ENCODE measurements around the gene DRC1.
"Not testable (repeated sequence)": the region's sequence is repeated elsewhere in the genome, so short reads cannot be mapped to it uniquely, and the experiment has no call there.

The DRC1 gene

DNA sequence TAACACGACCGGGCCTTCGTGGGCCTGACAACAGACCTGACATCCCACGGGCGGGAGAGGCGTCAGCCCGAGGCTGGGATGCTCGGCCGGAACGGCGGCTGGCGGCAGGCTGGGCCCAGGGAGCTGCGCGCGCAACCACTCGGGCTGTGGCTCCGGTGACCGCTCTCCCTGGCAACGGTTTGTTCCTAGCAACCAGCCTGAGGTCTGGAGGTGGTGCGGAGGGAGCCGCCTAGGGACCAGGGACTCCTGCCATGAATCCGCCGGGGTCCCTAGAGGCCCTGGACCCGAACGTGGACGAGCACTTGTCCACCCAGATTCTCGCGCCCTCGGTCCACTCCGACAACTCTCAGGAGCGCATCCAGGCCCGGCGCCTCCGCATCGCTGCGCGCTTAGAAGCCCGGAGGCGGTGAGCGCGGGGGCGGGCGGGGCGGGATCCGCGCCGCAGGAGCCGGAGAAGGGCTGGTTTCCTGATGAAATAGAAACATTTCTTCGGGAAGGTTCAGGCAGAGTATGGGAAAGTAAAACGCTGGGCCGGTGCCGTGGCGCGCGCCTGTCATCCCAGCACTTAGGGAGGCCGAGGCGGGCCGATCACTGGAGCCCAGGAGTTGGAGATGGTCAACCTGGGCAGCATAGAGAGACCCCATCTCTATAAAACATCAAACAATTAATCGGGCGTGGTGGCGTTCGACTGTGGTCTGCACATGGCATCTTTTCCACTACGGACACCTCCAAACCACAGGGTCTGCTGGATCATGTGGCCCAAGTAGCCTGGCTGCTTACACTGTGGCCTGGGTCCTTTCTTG, at the start of gene DRC1:
Gene DRC1, plus strand, starts transcription at position 182 of the 803 bp plus-strand sequence. Its CDS starts 70 bp downstream, at position 252.
- no peak for DNase-seq (ENCODE audit: low read depth)

DNA sequence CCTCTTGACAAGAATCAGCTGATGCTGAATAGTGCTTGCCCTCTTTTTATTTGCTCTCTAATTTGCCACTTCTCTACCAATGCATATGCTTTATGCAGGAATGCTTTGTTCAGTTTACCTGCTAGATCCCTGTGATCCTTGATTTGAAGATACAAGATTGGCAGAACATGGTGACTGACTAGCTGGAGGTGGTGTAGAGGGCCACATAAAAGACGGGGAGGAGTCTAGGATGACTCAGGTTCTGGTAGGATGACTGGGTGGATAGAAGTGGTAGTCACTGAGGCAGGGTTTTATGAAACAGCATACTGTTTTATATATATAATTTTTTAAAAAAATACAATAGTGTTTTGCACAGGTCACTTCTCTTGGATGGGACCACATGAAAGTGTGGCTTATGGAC, 48.8 kb upstream of the DRC1 start:
- DNase-seq (ENCODE audit: low read depth) = peak; percentile 37

DNA sequence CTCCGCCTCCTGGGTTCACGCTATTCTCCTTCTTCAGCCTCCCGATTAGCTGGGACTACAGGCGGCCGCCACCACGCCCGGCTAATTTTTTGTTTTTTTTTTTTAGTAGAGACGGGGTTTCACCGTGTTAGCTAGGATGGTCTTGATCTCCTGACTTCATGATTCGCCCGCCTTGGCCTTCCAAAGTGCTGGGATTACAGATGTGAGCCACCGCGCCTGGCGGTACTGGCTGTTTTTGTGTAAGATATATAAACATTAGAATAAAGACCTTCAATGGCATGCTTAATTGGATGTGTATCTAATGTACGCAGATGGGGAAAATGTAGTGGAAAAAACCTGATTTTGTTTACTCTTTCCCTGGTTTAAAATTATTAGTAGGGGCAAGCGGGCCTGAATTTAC, 47.3 kb upstream of the DRC1 start:
- not testable (repeated sequence) for DNase-seq (ENCODE audit: low read depth)

DNA sequence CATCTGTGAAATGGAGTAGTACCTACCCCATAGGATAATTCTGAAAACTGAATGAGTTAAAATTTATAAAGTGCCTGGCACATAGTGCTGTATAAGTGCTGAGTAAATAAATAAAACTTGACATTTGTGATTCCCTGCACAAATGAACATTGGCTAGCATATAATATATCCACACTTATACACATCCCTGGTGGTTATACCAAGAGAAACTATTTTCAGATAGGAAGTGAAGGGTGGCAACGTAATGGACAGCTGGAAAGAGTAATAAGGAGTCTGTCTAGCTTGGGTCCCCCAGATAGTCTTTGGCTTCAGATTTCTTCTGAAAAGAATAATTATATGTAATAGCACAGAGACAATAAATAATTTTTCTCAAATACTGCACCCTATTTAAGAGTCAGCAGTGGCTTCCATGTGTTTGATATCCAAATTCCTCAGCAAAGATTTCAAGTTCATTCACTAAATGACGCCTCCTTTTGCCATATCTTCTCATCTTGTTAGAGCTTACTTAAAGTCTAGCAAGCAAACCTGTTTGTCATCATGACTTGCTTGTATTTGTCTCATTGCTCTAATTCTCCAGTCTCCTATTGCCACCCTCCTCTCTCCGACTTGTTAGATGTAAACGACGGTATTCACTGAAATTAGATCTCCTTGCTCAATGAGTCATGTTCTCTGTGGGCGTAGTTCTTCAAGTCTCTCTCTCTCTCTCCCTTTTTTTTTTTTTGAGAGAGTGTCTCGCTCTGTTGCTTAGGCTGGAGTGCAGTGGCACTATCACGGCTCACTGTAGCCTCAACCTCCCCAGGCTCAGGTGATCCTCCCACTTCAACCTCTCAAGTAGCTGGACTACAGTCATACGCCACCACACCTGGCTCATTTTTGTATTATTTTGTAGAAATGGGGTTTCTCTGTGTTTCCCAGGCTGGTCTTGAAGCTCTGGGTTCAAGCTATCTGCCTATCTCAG, 46.4 kb upstream of the DRC1 start:
- DNase-seq (ENCODE audit: low read depth) = peak; percentile 22

DNA sequence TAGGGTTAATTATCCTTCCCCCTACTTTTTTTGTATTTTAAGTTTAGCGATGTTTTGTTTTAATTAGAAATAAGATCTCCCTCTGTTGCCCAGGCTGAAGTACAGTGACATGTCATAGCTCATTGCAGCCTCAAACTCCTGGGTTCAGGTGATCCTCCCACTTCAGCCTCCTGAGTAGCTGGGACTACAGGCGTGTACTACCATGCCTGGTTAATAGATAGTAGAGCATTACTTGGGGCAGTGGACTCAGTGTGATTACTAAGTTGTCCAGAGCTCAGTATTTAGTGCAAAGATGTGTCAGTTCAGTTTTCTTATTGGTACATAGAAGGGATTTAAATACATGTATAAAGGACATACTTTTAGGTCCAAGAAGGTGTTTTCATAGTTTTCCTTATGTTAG, 45.6 kb upstream of the DRC1 start:
- no peak for DNase-seq (ENCODE audit: low read depth)

DNA sequence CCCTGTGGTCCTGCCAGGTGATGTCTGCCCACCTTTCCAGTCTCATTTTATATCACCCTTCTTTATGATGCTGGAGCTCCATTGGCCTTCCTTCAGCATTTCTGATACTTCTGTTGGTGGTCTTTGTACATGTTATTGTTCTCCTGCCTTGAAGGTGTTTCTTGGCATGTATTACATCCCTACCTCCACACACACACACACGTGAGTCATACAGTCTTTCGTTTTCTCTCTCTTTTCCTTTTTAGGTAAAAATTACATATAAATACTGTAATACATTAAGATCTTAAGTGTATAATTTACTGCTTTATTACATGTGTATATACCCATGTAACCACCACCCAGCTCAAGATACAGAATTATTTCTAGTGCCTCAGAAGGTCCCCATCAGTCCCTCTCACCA, 44.9 kb upstream of the DRC1 start:
- no peak for DNase-seq (ENCODE audit: low read depth)

DNA sequence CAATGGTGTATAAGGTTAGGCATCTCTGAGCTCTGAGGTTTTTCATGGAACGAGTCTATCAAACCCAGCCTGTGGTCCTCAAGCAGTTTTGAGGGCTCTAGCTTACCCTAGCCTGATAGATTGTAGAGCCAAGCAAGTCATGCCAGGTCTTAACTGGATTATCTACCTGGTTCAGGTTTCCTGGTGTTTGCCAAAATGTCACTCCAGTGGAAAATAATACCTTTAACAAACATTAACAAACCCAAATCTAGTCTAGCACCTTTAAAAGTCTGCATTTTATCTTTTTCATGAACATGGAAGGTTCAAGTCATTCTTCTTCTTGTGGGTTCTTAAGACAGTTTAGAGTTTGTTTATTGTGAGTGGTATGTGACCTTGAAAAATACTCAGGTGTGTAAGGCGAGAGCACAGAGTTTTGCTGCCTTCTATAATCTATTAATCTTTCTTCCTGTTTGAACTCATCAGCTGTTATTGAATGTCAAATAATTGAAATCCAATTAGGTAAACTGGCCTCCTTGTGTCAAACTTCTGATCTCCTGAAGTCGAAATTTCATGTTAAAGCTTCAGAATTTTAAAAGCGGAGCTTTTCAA, 41.7 kb upstream of the DRC1 start:
- DNase-seq (ENCODE audit: low read depth) = no peak

DNA sequence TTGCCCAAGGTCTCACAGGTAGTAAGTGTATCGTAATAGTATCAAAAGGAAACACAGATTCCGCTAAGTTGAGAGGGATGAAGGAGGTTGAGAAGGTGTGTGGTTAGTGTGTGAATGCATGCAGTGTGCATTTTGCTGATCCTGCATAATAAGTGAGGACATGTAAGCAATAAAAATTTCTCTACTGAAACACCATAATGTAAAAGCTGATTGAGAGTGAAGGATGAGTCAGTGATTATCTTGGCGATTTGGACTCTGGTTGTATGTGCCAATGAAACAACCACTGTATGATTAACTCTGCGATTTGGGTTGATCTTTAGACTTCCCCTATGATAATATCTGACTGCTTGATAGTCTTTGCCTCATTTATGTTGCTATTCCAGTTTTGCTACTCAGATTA, 38.4 kb upstream of the DRC1 start:
- no peak for DNase-seq (ENCODE audit: low read depth)

DNA sequence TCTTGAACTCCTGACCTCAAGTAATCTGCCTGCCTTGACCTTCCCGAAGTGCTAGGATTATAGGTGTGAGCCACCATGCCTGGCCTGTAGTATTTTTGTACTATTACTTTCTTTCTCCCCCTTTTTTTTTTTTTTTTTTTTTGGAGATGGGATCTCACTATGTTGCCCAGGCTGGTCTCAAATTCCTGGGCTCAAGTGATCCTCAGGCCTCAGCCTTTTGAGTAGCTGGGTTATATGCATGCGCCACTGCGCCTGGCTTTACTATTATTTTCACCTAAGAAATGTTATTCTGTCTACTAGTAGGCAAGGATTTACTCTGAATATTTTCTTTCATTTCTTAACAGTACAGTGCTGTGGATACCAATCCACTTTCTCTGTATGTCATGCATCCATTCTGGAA, 37.8 kb upstream of the DRC1 start:
- DNase-seq (ENCODE audit: low read depth) = no peak

DNA sequence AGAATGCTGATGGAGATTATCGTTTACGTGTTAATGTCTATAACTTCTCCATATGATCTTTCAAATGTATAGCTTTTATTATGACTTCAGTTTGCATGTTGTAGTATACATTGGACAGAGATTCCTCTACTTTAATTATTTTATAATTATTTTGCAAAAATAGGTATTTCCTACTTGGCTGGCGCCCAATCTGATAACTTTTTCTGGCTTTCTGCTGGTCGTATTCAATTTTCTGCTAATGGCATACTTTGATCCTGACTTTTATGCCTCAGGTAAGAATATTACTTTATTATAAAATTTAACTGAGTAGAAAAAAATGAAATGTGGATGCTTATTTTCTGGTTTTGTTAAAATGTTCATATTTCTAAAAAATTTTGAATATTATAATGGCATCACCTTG, 37.1 kb upstream of the DRC1 start:
- no peak for DNase-seq (ENCODE audit: low read depth)

DNA sequence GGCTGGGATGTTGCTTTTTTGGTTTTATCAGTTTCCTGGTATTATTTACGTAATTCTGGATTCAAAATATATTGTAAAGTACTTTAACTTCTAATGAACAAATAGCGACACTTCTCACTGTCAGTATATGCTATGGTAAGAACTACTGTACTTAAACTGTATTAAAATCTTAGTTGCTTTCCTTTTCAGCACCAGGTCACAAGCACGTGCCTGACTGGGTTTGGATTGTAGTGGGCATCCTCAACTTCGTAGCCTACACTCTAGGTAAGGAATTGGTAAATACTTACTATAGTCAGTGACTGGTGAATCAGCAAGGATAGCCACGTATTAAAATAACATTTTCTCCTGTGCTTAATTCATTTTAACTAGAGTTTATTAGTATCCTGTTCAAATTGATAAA, 34.8 kb upstream of the DRC1 start:
- DNase-seq (ENCODE audit: low read depth) = no peak

DNA sequence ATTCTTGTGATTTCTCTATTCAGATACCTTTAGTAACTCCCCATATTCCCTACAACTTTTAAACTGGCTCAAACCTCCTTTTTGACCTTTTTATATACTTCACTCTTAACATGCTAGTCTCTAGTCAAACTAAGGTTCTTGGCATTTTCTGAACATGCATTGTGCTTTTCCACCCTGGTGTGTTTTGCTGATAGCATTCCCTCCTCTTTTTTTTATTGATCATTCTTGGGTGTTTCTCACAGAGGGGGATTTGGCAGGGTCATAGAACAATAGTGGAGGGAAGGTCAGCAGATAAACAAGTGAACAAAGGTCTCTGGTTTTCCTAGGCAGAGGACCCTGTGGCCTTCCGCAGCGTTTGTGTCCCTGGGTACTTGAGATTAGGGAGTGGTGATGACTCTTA, 32.1 kb upstream of the DRC1 start:
- DNase-seq (ENCODE audit: low read depth) = not testable (repeated sequence)

DNA sequence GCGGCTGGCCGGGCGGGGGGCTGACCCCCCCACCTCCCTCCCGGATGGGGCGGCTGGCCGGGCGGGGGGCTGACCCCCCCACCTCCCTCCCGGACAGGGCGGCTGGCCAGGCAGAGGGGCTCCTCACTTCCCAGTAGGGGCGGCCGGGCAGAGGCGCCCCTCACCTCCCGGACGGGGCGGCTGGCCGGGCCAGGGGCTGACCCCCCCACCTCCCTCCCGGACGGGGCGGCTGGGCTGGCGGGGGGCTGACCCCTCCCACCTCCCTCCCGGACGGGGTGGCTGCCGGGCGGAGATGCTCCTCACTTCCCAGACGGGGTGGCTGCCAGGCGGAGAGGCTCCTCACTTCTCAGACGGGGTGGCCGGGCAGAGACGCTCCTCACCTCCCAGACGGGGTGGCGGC, 30.8 kb upstream of the DRC1 start:
- DNase-seq (ENCODE audit: low read depth) = not testable (repeated sequence)

DNA sequence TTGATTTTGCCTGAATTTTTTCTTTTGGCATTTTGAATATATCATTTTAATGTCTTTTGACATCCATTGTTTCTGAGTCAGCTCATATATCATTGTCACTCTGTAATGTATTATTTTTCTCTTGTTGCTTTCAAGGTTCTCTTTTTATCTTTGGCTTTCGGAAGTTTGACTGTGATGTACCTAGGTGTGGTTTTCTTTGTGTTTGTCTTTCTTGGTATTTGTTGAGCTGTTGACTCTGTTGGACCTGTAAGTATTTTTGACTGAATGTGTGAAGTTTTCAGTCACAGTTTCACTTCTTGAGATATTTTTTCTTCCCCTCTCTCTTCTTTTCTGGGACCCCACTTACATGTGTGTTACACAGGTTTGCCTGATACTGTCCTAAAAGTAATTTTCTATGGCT, 24.9 kb upstream of the DRC1 start:
- no peak for DNase-seq (ENCODE audit: low read depth)

DNA sequence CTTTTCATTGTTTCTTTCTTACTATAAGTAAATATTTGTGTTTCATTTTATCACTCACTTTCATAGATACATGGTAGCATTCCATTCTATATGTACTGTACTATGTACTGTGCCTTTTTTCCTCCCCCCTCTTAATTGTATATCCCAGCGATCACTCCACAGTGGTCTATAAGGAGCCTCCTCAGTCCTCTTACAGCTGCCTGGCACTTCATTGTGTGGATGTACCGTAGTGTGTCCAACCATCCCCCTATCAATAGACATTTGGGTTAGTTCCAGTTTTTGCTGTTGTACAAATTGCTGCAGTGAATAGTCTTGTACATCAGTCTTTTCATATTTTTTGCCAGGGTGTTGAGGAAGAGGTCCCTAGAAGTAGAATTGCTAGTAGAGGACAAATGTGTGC, 21.4 kb upstream of the DRC1 start:
- no peak for DNase-seq (ENCODE audit: low read depth)

DNA sequence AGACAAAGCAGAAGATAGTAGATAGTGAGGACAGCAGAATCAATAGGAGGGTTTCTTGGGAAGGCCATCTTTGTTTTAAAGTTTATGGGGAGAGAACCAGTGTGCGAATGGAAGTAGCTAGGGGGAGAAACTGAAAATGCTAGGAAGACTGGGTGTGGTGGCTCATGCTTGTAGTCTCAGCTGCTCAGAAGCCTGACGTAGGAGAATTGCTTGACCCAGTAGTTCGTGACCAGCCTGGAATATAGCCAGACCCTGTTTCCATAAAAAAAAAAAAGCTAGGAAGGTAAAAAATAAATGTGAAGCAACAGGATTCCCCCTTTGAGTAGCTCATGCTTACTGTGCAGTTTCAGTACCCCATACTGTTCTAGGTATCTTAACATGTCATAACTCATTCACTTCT, 19.2 kb upstream of the DRC1 start:
- no peak for DNase-seq (ENCODE audit: low read depth)

DNA sequence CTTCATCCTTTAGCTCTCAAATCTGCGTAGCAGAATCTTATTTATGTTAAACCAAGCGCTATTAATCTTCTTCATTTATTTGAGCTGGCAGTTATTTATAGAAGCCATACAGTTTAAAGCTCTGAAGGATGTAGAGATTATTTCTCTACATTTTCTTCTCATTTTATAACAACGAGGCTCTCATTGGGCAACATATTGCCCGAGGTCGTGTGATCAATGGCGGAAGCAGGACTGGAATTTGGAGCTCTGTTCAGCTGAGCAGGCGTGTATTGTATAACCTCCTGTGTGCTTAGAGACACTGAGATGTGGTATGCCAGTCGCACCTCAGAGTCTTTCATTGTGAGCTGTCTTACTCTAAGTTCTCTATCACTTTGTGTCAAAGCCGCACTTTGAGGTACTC, 17.5 kb upstream of the DRC1 start:
- no peak for DNase-seq (ENCODE audit: low read depth)

DNA sequence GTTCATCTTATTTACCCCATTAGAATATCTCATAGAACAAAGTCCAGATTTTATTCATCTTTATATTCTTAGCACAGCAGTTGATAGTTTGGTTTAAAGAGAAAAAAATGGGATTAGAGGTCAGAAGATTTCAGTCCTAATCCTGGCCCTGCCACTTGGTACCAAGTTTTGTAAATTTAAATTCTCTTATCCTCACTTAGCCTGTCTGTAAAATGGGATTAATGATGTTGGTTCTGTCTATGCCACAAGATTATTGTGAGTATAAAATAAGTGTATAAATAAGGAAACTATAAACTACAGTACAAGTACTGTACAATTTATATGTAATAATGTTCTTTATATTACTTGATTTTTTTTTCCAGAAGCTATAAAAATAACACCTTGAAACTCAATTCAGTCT, 17.1 kb upstream of the DRC1 start:
- no peak for DNase-seq (ENCODE audit: low read depth)

DNA sequence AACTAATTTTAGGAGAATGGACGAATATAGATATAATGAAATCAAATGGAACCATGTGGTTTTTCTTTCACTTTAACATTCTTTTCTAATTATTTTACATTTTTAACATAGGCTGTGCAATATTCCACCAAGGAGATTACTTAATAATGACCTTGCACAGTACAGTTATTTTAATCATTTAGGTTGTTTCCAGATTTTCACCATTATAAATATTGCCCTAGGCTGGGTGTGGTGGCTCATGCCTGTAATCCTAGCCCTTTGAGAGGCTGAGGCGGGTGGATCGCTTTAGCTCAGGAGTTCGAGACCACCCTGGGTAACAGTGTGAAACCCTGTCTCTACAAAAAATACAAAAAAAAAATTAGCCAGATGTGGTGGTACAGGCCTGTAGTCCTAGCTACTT, 14.5 kb upstream of the DRC1 start:
- DNase-seq (ENCODE audit: low read depth) = no peak

DNA sequence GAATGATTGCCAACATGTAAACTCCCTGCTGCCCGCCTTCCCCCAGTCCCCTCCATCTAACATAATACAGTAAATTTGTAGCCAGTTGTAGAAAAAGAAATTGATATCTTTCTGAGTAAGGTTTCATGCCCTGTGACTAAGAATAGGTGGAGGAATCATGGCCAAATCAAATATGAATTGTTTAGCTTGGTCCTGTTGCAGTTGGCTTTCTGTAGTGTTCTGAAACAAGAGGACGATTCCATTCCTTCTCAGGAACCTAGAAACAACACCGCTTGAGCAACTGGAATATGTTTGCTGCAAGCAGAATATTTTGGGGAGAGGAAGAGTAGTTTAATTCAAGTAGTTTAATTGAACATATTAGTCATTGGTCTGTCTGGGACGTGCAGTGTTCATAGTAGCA, 7.0 kb upstream of the DRC1 start:
- DNase-seq (ENCODE audit: low read depth) = no peak

DNA sequence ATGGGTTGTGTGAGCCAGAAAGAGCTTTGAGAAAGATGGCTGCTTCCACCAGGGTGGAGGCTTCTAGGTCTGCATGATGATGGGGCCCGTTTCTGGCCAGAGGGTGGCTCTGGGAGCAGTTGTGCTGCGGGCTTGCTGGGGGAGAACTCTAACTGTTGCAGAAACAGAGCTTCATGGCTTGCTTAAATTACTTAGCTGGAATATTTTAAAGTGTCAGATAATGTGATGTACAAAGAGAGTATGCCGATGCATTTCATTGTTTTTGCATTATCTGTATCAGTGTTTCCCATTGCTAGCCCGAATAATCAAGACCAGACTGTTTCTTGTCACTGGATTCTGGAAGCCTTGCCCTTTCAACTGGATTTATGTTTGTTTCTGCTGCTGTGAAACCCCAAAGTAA, 6.3 kb upstream of the DRC1 start:
- DNase-seq (ENCODE audit: low read depth) = no peak

DNA sequence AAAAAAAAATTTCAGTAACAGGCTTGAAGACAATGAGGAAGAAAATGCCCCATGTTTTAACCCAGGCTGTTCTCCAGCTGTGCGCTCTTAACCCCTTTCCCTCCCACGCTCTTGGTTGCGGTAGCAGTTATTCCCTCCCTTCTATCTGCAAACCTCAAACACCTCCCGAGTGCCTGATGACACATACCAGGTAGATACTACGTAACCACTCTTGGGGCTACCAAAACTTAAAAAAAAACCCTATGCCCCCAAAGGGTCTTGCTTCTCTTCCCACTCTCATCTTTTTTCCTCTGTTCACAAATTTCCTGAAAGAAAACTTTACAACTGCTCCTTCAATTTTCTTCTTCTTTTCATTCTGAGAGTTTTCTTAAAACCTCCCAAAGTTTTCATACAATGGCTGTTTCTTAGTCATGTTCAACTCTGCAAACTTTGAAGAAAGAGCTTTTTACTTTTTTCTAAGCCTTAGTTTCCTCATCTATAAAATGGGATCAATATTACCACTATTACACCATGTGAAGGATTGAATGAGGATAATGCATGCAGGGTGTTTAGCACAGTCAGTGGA, 4.9 kb upstream of the DRC1 start:
- DNase-seq (ENCODE audit: low read depth) = peak; percentile 40
